HPDE6-E6E7 (cell line): ENCODE data around the gene PCYOX1L.

Experiments used
- DNase-seq: peaks from one replicate; pipeline ENCODE4 v3.0.0; 2011; ENCODE audit warnings: missing footprints; ENCODE audit errors: extremely low spot score

PCYOX1L gene

DNA sequence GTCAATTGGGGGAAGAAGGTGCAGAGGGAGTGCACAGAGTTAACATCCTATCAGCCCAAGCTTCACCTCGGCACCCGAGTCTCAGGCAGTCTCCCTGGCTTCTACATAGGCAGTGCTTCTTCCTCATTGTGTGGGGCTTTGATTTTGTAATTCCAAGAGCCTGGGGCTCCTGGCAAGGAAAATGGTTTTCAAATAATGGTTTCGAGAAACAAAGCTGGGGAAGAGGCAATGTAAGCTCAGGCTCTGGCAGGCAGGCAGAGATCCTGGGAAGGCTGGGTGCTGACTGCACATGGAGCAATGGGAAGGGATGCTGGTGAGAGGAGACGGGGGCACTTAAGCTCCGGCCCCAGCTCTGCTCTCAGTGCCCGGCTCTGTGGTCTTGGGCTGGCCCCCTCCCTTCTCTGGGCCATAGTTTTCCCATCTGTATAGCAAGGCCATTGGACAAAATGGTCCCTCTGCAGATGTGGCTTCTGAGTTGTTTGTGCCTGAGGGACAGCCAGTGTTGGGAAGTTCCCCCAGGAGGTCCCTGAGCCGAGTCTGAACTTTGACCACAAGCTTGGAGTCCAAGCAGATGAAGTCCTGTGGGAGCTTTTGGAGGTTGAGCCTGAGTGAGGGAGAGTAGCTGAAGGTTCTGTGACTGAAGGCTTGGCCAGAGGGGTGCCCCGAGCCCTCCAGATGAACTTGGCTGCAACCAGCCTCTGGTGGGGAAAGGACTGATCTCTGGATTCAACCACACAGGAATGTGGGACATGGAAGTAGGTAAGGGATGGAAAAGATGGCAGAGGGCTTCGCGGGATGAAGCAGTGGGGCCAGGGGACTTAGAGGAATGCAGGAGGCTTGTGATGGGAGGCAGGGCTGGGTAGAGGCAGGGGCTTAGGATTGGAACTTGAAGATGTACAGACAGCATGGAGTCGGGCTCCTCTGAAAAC is 49.7 kb downstream of the PCYOX1L start:
- DNase-seq, result no peak

DNA sequence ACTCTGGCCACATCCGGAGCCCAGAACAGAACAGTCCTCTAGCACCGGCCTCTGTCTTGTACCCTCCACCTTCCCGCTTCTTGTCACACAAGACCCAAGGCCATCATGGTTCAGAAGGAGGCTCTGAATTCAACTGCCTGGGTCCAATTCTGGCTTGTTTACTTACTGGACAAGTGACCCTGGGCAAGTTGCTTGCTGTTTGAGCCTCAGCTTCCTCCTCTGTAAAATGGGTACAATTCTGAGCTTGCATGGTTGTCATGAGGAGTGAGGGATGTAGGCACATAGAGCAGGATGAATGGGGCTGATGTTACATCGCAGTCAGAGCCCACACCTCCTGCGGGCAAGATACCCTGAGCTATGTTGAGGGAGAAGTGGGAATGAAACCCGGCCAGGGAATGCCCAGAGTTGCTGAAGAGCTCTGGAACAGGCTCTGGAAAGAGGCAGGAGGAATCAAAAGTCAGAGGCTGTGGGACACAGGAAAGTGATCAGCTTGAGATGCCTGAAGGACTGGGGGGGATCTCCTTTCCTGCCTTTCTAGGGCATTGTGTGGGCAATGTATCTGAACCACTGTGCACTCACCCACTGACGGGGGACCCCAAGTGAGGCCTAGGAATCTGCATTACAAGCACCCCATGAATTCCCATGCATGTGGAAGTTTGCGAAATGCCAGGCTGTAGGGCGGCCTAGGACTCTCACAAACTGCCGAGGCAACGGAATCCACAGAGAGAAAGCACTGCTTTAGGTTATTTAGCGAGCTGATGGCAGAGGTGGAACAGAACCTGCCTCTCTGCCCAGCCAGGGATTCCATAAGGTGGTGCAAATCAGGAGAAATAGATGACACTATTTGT is 50.6 kb downstream of the PCYOX1L start:
- no peak for DNase-seq

DNA sequence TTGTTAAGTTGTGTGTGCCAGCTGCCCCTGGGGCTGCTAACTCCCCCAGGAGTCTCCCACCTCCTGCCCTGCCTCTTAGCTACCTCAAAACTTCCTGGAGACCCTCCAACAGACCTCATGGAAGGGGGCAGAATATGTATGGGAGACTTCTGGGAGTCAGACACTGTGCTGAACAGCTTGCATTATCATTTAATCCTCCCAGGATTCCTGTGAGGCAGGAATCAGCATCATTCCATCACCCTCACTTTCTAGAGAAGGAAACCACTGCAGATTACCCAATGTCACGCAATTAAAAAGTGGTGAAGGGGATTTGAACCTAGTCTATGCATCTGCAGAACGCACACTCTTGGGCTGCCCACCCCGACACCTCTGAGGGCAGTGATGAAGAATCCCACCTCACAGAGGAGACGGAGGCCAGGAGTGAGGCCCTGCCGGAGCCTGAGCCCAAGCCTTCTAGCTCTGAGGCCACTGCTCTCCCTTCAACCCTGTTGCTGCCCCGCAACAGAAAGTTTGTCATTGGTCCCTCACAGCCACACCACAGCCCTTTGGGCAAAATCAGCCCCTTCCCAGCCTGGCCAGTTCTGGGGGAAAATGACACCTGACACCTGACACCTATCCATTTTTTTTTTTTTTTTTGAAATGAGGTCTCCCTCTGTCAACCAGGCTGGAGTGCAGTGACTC is 51.6 kb downstream of the PCYOX1L start:
- DNase-seq, result no peak

DNA sequence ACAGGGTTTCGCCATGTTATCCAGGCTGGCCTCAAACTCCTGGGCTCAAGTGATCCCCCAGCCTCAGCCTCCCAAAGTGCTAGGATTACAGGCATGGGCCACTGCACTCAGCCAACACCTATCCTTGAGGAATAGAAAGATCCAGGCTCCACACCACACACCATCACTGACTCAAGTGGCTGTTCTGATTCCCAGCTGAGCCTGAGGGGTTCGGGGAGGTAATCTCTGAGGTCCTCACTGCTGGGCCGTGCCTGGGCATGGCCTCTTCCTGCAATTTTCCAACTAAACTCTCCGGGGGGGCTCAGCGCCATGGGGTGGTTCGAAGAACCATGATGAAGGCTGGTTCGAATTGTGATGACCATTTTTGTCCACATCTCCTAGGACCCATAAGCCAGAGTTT is 52.2 kb downstream of the PCYOX1L start:
- no peak for DNase-seq

DNA sequence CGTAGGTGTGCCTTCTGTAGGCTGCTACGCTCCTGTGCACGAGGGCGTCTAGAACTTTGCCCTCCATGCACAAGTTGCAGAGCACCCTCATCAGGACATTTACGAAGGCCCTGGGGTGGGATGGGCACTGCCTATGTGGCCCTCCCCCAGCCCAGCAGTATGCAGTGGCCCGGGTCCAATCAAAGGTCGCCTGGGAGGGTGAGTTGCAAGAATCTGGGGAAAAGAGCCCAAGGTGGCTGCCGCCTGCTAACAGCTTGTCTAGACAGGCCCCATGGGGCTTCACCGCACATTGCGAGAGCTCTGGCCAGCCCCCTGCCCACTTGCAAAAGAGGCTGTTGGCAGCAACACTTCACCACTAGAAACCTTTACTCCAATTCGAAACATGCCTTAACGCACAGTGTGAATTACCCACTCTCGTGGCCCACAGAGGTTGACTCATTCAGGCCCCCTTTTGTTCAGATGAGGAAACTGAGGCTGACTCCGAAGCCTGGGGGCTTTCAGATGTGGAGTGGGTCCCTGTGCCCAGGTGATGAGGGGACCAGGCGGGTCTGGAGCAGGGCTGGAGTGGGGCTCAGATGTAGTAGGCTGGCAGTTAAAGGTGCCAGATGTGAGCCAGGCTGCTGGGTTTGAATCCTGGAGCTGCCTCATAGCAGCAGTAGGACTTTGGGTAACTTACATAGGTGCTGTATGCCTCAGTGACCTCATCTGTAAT is 53.0 kb downstream of the PCYOX1L start:
- no peak for DNase-seq

DNA sequence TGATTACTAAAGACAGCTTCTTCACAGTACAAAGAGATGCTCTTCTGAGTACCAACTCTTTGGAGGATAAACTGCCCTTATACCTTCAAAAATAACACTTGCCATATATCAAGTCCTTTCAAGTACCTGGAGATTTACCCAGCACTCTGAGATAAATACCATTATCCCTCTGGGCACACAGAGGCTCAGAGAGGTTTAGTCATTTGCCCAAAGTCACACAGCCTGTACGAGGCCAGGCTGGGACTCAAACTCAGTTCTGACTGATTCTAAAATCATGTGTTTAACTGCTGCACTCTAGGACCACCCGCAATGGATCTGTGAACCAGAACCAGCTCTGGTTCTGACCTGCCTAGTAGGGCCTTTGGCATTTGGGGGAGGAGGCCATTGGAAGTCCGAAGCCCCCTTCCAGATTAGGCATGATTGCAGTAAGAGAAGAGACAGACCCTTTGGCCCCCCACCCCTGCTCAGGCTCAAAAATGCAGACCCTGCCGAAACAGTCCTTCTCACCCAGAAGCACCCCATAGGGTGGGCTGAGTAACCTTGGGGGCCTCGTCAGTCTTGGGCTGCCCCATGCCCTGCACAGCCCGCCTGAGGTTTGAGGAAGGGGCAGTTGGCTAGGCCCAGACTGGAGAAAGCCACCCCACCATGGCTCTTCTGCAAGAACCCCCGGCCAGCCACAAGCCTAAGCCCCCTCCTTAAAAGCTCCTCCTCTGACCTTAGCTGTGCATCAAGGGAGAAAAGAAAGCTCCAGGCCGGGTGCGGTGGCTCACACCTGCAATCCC is 54.1 kb downstream of the PCYOX1L start:
- DNase-seq, result no peak

DNA sequence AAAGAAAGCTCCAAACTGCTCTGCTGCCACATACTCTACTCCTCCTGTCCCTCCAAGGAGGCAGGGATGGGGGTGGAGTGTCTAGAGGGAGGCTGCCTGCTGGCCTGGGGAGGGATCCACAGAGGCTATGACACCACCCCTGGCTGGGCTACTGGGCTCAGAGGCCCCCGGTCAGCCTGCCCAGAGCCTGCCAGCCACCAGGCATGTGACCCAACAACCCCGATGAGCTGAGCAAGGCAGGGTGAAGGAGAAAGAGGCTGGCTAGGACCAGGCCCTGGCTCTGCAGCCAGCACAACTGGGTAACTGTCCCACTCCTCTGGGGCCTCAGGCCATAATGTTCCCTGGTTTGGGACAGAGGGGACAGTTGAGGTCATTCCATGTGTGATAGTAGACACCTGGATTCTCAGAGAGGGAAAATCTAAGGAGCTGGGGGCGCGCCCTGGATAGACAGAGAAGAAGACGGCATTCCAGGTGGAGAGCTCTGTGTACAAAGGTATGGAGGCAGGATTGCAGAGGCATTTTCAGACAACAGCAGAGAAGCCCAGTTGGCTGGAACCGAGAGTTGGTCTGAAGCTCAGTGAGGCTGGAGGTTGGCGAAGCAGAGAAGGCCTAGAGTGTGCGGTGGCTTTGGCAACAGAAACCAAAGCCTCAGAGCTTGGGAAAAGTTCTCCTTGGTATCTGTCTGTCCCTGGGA is 55.1 kb downstream of the PCYOX1L start:
- no peak for DNase-seq

DNA sequence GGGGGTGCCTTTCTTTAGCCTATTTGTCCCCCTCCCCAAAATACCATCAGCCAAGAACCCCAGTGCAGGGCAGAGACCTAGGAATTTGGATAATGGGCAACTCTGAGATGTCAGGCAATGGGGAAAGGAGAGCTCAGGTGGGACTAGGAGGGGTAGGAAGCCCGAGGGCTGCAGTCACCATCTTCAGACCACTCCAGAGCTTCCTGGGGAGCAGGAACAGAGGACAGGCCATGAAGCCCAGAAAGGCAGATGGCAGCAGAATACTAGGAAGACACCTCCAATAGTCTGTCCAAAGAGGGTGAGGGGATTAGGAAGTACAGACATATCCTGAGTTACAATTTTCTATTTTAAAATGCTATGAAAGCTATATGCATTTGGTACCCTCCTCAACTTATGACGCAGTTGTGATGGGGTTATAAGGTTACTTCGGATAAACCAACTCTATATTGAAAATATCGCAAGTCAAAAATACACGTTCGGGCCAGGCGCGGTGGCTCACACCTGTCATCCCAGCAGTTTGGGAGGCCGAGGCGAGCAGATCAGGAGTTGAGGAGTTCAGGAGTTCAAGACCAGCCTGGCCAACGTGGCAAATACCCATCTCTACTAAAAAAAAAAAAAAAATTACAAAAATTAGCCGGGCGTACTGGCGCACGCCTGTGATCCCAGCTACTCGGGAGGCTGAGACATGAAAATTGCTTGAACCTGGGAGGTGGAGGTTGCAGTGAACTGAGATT is 55.8 kb downstream of the PCYOX1L start:
- DNase-seq, result no peak

DNA sequence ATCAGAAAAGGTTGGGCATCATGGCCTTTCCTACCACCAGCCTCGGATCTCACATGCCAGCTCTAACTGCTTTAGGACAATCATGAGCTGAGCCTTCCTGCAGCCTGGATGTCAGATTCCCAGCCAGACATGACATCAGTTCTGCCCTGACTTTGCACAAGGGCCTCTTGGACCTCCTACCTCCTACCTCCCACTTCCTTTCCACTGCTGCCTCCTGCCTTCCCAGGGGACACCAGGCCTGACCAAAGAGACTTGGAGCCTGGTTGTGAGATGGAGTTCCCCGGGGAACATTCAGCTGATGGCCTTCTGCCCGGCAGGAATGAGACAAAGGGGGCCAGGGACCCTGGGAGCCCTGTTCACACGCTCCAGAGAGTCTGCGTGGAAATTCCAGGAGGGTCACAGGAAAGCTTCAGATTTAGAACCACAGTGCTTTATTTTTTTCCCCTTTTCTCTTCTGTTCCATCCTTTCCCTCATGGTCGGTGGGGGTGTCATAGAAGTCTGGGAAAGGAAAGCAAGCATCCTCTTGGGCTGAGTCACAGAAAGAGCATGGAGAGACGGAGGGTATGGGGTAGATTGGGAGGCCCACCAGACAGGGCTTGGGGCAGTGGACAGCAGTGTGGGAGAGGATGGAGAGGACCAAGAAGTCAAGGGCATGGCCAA is 56.7 kb downstream of the PCYOX1L start:
- no peak for DNase-seq

DNA sequence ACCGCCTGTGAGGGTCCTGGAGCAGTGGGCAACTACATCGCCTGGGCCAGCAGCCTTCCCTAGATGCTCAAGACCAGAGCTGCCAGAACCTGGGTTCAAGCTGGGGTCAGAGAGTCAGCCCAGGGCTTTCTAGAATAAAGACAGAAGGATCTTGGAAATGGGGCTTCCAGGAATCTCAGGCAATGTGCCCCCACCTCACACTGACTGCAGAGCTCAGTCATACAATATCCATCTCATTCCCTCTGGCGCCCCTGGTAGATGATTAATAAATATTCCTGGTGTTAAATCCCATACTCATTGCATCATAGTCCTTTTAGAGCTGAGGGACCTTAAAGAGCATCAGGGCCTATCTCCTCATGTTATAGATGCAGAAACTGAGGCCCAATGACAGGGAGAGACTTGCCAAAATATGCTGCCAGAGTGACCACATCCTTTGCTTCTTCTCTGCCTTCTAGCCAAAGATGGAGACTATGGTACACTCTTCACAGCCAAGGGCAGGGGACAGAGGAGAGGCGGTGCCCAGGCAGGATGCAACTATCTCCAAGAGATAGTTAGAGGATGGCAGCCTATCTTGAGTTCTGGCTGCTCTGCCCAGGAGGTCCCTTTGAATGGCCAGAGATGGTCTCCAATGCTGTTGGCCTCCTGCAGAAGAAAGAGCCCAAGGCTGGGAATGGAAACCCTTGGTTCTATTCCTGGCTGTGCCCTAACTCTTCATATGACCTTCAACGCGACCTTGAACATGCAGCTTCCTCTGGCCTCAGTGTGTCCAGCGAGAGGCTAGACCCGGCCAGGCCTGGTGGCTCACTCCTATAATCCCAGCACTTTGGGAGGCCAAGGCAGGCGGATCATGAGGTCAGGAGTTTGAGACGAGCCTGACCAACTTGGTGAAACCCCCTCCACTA is 57.5 kb downstream of the PCYOX1L start:
- no peak for DNase-seq

DNA sequence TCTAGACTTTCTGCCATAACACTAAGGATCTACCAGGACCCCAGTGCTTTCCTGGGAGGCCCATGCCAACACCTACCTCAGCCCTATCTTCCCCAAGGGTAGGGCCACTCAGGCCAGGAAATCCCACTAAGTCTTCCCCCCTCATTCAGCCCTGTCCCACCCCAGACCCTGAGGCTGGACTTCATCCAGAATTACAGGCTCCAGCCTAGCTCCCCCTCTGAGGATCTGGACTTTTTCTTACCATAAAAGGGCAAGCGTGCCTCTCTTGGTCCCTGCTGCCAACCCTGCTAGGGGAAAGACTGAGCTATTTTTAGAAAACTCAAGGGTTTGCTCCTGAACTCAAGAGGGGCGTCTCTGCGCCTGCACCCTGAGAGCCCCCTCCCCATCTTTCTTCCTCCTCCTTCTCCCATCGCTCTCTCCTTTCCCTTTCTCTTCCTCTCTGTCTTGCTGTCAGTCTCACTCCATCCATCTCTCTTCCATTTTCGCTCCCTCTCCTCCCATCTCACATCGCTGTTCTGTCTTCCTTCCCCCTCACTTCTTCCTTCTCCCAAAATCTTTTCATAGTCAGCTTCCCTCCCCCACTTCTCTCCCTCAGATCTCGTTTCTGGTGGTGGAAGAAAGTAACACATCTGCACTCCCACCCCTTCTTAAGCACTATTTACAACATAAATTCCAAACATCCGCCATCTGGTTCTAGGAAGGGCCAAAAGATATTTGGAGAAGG is 59.3 kb downstream of the PCYOX1L start:
- no peak for DNase-seq

DNA sequence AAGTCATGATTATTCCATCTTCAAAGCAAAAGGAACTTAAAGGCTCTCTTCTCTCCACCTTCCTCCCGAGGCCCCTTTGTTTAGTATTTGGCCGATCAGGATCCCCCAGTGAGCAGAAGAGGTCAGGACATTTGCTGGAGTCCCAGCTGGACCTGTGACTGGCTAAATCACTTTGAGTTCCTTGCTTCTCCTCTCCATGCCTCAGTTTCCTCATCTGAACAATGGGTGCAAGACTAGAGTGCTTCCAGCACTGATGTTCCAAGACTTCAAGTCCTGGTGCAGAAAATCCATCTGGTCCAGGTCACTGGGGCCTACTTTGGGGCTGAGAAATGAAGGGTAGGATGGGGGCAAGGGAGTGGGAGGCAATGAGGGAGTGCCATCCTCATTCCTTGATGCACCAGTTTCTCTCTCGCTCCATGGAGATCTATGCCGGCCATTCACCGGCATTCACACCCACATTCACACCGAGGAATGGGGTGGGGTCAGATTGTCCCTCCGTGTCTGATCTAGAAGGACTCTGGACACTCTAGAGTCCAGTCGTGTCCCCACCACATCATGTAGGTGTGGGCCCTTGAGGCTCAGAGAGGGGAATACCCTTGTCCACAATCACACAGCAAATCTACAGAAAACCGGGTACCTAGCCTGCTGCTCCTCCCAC is 60.0 kb downstream of the PCYOX1L start:
- no peak for DNase-seq

DNA sequence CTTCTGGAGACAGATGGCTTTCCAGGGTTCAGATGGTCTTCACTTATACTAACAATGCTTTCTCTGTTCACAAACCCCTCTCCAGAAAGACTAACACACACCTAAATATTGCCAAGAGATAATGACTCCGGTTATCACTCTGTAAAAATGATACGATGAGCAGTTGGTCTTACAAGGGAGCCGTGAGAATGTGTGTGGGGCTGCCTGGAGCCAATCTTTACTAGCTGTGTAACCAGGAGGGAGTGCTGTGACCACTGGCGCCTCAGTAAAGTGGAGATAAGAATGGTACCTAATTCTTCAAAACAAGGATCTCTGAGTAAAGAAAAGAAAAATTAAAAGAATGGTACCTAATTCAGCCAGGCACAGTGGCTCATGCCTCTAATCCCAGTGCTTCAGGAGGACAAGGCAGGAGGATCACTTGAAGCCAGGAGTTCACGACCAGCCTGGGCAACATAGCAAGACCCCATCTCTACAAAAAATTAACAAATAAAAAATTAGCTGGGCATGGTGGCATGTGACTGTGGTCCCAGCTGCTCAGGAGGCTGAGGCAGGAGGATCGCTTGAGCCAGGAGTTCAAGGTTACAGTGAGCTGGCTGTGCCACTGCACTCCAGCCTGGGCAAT is 61.2 kb downstream of the PCYOX1L start:
- DNase-seq, result no peak
